GM21619 (cell line): Measurements from ENCODE around the gene SYF2.

Source experiments
- ATAC-seq: cut with Tn5 transposase; IDR thresholded peaks from one replicate; pipeline ENCODE4 v1.9.1; 2021; ENCODE audit not compliant: unreplicated experiment

The SYF2 gene

GRCh38 chr1:25185409-25186160 lies 46.7 kb downstream of the SYF2 start:
- ATAC-seq, result no peak

- ATAC-seq, result no peak
These were observed 48.1 kb downstream of the SYF2 start for GRCh38 chr1:25184001-25184762.

GRCh38 chr1:25183126-25183980 lies 48.9 kb downstream of the SYF2 start:
- no peak for ATAC-seq

- no peak for ATAC-seq
These were observed 49.7 kb downstream of the SYF2 start for GRCh38 chr1:25182629-25183028.

- ATAC-seq, result no peak
These were observed 51.3 kb downstream of the SYF2 start for GRCh38 chr1:25180996-25181395.

GRCh38 chr1:25178917-25179561 lies 53.3 kb downstream of the SYF2 start:
- ATAC-seq, result no peak

- no peak for ATAC-seq
These were observed 57.3 kb downstream of the SYF2 start for GRCh38 chr1:25174730-25175612.

- no peak for ATAC-seq
These were observed 58.0 kb downstream of the SYF2 start for GRCh38 chr1:25174363-25174729.

- ATAC-seq, result no peak
These were observed 58.4 kb downstream of the SYF2 start for GRCh38 chr1:25173809-25174340.
